WTC11 (cell line): ENCODE results near the gene LINC00305.

Experiments
- NR3C1 ChIP-seq: sonication (generic); formaldehyde crosslinking; conservative IDR thresholded peaks from 2 replicates; pipeline ENCODE4 v1.8.1; 2023; ENCODE audit warnings: low read depth, mild to moderate bottlenecking, missing genetic modification reagents
- SP1 ChIP-seq: sonication (generic); formaldehyde crosslinking; conservative IDR thresholded peaks from 2 replicates; pipeline ENCODE4 v1.8.1; 2022; ENCODE audit warnings: missing genetic modification reagents
- TF ChIP-seq, protein P1 (sequence below): fragments of 200-600 bp; IDR thresholded peaks from 2 replicates; pipeline ENCODE4 v1.8.0; 2022; ENCODE audit warnings: antibody characterized with exemption
- TF ChIP-seq, protein P2 (sequence below): sonication (generic); formaldehyde crosslinking; IDR thresholded peaks from 2 replicates; pipeline ENCODE4 v1.8.0; 2022; ENCODE audit warnings: mild to moderate bottlenecking, missing genetic modification reagents

DNA sequence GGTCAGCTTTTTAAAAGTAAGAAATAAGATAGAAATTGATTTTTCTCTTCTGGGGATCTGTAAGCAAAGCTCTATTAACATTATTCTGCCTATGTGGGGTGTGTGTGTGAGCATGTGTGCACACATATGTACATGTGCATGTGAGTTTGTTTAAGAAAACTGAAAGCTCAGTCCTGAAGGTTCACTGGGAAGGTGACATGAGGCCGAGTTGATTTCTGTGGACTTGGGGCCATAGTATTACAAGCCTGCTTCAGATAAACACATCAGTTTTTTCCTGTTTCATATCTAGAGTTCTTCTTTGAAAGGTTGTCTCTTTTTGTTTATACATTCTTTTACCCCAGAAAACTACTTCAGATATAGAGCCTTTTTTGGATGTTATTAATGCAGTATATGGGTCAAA is 95.6 kb downstream of the LINC00305 start:
- TF ChIP-seq, protein P1, sequence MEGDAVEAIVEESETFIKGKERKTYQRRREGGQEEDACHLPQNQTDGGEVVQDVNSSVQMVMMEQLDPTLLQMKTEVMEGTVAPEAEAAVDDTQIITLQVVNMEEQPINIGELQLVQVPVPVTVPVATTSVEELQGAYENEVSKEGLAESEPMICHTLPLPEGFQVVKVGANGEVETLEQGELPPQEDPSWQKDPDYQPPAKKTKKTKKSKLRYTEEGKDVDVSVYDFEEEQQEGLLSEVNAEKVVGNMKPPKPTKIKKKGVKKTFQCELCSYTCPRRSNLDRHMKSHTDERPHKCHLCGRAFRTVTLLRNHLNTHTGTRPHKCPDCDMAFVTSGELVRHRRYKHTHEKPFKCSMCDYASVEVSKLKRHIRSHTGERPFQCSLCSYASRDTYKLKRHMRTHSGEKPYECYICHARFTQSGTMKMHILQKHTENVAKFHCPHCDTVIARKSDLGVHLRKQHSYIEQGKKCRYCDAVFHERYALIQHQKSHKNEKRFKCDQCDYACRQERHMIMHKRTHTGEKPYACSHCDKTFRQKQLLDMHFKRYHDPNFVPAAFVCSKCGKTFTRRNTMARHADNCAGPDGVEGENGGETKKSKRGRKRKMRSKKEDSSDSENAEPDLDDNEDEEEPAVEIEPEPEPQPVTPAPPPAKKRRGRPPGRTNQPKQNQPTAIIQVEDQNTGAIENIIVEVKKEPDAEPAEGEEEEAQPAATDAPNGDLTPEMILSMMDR = no peak
- no peak for TF ChIP-seq SP1 (CRISPR knock-in tag)
- TF ChIP-seq, protein P2, sequence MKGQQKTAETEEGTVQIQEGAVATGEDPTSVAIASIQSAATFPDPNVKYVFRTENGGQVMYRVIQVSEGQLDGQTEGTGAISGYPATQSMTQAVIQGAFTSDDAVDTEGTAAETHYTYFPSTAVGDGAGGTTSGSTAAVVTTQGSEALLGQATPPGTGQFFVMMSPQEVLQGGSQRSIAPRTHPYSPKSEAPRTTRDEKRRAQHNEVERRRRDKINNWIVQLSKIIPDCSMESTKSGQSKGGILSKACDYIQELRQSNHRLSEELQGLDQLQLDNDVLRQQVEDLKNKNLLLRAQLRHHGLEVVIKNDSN (CRISPR knock-in tag) = no peak
- TF ChIP-seq NR3C1 (CRISPR knock-in tag) = no peak
